ENCODE measurements around the gene SIGLEC8. TPM values are rescaled to one million over a fixed set of nuclear protein-coding genes. Genes with fewer than 3 reads are reported as not detected.
A peak's percentile ranks its signal among the peaks of the same experiment; 100 is the strongest.

SIGLEC8 gene
- total and polyA plus RNA-seq, 9 of the 15 experiments (the other 6 are each of a cell fraction or from before 2014, with no cell fraction given) = 0.04 to 0.65 (median 0.39) TPM

- TF ChIP-seq CHAMP1 (IDR thresholded peaks at IDR 0.05) = peak; percentile 61; the same call in 1 of the 2 replicates
- peak; percentile 52 for TF ChIP-seq SMARCA4 (IDR thresholded peaks at IDR 0.05)
- TF ChIP-seq ZBTB11 (CRISPR knock-in tag; IDR thresholded peaks at IDR 0.05) = peak in 1 of 3 experiments; percentile 46; a peak in 1 of 6 replicates
- TF ChIP-seq JUND (IDR thresholded peaks at IDR 0.05; ENCODE audit: borderline replicate concordance, low read depth, low read length) = peak; percentile 78
- no peak; the same call in 2 of the 3 replicates for TF ChIP-seq JUND (tag; IDR thresholded peaks at IDR 0.05; ENCODE audit: borderline replicate concordance, low read depth, low read length)
- TF ChIP-seq BRD9 (IDR thresholded peaks at IDR 0.05; ENCODE audit: low read depth, partially characterized antibody) = no peak
- 0 out of 2 replicates have a peak, but pooled peaks have one; percentile 46 for TF ChIP-seq RHOXF2B (CRISPR knock-in tag; conservative IDR thresholded peaks at IDR 0.05)
- TF ChIP-seq NBN (IDR thresholded peaks at IDR 0.05; ENCODE audit: low read depth) = peak; percentile 32; the same call in 1 of the 2 replicates
- TF ChIP-seq HSF4 (CRISPR knock-in tag; IDR thresholded peaks at IDR 0.05; ENCODE audit: borderline replicate concordance) = no peak
- no peak for TF ChIP-seq NR4A1 (CRISPR knock-in tag; IDR thresholded peaks at IDR 0.05)
- 0 out of 2 replicates have a peak, but pooled peaks have one; percentile 30 for TF ChIP-seq NR4A1 (tag; IDR thresholded peaks at IDR 0.05)
- TF ChIP-seq ZNF583 (CRISPR knock-in tag; IDR thresholded peaks at IDR 0.05) = no peak
- no peak for TF ChIP-seq NR2C2 (CRISPR knock-in tag; IDR thresholded peaks at IDR 0.05)
- TF ChIP-seq NR2C2 (tag; IDR thresholded peaks at IDR 0.05) = 0 out of 2 replicates have a peak, but pooled peaks have one; percentile 24
- peak; percentile 32 to 41; a peak in 2 of 4 replicates for TF ChIP-seq MNT (conservative IDR thresholded peaks at IDR 0.05)
- peak; percentile 82 for TF ChIP-seq FOSL1 (tag; conservative IDR thresholded peaks at IDR 0.05)
- TF ChIP-seq ZNF395 (CRISPR knock-in tag; IDR thresholded peaks at IDR 0.05) = 0 out of 2 replicates have a peak, but pooled peaks have one; percentile 46
- peak; percentile 62 for TF ChIP-seq NFIC (IDR thresholded peaks at IDR 0.05)
- TF ChIP-seq EP300 (IDR thresholded peaks at IDR 0.05; ENCODE audit: low read length) = peak; percentile 78
- peak; percentile 67 for TF ChIP-seq DPF2 (IDR thresholded peaks at IDR 0.05)
Measured at GRCh38 chr19:51470966-51471365, 12.7 kb upstream of the SIGLEC8 start (continued).

Data from K562 (cell line).